GM18505 (cell line): ENCODE data around the gene COPZ2.
"Not testable (repeated sequence)": the region's sequence is repeated elsewhere in the genome, so short reads cannot be mapped to it uniquely, and the experiment has no call there.

Experiments
- ATAC-seq: cut with Tn5 transposase; IDR thresholded peaks from one replicate; pipeline ENCODE4 v1.9.1; 2021; ENCODE audit not compliant: unreplicated experiment
- POLR2A ChIP-seq: IDR thresholded peaks from 4 replicates; pipeline ENCODE4 v1.6.1; 2011; ENCODE audit warnings: borderline replicate concordance; ENCODE audit not compliant: insufficient read depth, insufficient read length; ENCODE audit errors: extremely low read depth

COPZ2 gene

DNA sequence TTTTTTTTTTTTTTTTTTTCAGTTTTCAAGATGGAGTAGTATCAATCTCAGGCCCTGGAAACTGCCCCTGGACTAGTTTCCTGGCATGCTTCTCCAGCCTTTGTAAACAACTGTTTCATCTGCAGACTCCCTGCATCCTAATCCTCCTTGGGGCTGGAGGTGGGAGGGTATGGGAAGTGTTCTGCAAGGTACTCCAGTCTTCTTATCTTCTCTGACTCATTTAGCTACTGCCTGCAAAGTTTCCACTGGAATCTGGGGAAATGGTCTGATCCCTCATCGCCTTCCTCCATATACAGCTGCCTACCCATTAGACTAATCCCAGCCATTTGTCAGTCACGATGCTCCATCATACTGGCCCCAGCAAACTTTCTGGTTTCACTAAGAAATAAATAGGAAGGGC, 21.5 kb downstream of the COPZ2 start:
- no peak for ATAC-seq
- no peak for TF ChIP-seq POLR2A

DNA sequence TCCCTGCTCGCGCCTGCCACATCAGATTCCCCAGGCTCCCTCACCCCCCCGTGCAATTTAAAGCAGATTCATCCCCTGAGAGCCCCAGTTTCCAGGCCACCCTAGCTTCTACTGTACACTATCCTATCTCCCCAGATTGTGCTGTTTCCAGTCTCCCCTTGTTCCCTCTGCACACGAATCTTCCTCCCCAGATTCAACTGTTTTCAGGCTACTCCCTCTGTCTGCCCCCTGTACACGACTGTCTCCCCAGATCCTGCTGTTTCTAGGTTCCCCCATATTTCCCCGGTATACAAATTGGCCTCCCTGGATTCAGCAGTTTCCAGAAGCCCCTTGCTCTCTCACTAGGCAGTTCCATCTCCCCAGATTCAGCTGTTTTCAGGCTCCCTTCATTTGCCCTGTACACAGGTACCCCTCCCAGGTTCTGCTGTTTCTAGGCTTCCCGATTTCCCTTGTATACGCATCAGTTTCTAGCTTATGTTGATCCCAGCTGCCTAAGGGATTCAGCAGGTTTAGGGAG, 22.9 kb downstream of the COPZ2 start:
- no peak for ATAC-seq
- TF ChIP-seq POLR2A = no peak

DNA sequence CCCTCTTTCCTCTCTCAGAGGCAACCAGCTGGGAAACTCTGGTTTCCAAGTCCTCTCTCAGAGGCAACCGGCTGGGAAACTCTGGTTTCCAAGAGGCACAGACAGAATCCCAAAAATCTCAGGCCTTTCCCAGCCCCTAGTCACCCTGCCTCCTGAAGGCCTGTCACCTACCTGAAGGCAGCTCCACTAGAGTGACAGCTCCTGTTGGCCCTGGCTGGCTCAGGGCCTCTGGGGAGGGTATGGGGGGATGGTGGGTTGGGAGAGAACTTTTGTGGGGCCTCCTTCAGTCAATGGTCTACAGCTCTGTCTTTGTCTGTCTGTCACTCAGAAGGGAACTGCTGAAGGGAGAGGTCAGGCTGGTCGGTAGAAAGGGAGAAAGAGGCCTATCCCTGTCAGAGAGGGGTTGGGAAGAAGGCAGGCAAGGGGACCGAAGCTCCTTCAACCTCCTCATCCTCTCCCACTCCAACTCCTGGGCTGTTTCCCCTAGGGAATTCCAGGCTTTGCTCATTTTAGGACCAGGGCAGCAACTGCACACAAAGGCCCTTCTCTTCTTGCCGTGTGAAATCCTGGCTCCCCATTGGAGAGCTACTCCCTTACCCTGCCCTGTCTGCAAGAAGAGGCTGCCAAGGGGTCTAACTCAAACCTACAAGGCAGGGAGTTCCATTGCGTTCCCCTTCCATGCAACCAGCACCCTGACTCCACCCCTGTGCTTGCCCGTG, 23.6 kb downstream of the COPZ2 start:
- no peak for ATAC-seq
- TF ChIP-seq POLR2A = no peak

DNA sequence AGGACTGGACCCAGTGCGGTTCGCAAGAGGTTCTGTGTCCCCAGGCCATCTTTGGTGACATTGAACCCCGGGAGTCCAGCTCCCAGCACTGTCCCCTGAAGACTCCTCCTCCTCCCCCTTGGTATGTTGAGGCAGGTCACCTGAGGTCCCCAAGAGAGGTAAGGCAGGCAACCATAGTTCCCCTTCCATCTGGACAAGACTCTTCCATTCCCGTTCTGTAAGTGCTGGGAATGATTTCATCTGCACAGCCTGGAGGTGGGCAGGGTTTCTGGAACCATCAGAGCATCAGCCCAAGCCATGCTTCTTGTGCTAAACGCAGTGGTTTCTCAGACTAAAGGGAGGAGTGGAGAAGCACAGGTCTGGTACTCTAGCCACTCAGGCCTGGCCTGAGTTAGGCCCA, 24.9 kb downstream of the COPZ2 start:
- ATAC-seq = no peak

DNA sequence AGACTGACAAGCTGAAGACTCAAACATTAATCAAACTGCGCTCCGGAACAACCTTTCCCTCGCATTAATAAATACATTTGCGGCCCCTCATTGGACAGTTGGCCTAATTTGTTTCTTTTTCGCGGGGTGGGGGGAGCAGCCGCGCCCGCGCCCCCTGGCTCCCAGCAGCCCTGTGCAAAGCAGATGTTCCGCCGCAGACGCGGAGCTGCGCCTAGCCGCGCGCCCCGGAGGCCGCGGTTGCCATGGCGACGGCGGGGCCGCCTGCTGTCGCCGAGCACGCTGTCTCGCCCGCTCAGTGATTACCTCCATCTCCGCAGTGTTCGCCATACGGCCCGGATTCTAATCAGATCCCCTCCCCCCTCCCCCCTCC, 25.5 kb downstream of the COPZ2 start:
- ATAC-seq = no peak
- TF ChIP-seq POLR2A = no peak

More for the DNA sequence above, 24.9 kb downstream of the COPZ2 start:
- TF ChIP-seq POLR2A = no peak

DNA sequence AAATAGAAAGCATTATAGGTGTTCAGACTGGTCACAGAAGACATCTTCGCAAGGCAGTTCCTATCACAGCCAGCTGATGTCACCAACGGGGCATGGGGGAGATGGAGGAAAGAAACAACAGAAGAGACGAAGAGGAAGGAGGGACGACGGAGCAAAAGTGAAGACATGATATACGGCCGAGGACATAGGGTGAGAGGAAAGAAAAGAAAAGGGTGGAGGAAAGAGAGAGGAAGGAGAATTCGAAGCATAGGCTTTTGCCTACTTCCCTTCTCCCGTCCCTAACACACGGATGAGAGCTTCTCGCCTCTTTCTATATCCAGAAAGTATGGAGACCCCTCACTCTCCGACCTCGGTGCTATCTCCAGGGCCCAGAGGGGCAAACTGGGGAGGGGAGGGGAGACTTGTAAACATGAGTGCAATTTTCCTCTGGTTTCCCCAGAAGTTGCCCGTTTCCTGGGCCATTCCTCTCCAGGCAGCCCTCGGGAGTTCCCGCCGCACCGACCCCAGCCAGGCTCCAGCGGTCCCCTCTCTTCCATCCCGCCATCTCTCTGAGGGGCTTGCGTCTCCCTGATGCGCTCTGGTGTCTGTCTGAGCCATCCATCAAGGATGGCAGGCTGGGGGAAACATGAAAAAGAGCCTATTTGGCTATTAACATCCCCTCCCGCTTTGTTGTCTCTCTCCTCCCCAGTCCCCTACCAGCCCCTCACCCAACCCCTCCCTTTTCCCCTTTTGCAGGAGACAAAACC, 26.0 kb downstream of the COPZ2 start:
- no peak for TF ChIP-seq POLR2A
- ATAC-seq = no peak

DNA sequence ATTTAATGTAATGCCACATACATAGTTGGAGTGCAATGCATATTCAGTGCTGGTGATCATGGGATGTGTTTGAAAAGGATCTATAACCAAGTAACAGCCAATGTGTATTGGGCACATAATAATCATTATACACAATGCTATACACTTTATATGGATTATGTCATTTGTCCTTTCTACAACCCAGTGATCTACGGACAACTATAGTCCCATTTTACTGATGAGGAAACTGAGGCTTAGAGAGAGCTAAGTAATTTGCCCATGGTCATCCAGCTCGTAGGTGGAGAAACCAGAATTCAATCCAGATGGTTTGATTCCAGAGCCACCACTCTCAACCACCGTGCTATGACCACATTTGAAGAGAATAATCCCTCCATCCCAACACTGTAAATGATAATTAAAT, 27.4 kb downstream of the COPZ2 start:
- TF ChIP-seq POLR2A = no peak
- no peak for ATAC-seq

DNA sequence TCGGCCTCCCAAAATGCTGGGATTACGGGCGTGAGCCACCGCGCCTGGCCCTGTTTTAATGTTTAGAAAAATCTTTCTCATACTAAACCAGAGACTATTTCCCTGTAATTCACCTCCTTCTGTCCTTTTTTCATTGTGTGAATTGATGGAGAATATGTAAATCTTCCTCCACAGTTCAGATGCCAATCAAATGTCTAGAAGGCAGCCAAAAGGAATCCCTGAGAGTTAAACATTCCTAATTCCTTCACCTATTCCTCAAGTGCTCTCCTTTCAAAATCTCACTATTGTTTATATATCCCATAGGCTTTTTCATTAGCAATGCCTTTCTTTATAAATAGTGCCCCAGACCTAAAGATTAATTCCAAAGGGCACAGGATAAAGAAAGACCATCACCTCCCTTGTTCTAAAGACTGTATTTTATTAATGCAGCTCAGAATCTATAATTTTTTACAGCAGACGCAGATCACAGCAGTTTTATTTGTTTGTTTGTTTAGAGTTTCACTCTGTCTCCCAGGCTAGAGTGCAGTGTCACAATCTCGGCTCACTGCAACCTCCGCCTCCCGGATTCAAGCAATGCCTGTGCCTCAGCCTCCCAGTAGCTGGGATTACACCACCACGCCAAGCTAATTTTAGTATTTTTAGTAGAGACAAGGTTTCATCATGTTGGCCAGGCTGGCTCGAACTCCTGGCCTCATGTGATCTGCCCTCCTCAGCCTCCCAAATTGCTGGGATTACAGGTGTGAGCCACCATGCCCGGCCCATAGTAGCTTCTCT, 30.5 kb downstream of the COPZ2 start:
- ATAC-seq = no peak
- no peak for TF ChIP-seq POLR2A

DNA sequence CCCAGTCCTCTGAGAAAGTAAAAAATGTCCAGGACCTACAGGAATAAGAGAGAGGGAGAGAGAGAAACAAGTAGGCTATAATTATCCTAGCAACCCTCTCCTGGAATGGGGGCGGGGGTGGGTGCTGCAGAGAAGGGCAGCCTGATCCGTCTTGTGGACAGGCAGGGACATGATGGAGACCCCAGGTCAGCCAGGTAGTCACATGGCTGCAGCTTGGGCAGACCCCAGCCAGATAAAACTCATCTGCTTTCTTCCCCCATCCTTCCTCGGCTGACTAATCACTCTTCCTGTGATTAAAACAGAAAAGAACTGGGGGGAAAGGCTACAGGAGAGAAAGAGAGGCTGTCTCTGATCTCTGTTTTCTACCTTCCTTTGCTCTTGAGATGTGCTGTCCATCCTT, 32.6 kb downstream of the COPZ2 start:
- no peak for TF ChIP-seq POLR2A
- no peak for ATAC-seq

DNA sequence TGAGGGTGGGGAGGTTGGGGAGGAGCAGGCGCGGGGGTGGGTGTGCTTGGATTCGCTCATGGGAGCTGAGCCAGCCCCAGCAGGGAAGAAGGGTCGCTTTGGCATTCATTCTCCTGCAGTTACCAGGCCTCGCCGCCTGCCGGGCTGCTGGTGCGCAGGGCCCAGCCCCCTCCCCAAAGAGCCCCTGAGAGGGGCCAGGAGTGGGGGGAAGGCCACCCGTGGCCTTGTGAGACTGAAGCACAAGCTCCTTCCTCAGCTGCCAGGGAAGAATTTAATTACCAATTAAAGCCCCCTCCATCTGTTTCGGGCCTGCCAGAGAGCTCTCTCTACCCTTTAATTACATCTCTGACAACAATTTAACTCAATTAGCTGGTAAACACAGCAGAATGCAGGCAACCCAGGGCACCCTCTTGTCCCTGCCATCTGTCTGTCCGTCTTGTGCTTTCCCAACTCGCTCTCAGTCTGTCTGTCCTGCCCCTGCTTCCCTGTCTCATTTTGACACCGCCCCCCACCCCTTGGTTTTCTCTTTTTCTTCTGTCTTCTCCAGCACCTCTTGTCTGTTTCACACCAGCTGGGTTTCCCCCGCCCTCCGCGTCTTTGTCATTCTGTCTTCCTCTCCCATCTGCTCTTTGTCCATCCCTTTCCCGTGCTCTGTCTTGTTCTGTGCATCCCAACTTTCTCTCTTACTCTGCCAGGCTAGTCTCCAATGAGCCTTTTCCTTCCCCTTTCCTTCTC, 34.0 kb downstream of the COPZ2 start:
- no peak for ATAC-seq
- TF ChIP-seq POLR2A = no peak

DNA sequence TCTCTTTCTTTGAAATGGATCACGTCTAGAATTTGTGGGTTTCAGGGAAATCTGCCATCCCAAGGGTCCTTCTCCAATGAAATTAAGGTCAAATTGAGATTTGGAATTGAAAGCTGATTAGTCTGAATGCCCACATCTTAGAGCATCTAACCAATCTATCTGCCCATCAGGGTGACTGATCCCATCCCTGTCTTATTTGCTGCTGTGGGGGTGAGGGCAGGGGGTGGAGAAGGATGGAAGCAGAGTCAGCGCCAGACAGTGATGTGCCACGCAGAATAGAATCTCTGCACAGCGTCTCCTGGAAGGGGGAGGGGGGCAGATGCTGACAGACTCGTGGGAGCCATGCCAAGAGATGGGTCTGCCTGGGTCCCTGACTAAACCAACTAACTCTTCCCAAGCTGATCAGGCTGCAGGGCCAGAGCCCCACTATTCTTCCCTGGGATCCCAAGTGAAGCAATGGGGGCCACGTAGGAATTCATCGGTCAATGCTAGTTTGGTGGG, 34.6 kb downstream of the COPZ2 start:
- ATAC-seq = no peak
- TF ChIP-seq POLR2A = no peak

DNA sequence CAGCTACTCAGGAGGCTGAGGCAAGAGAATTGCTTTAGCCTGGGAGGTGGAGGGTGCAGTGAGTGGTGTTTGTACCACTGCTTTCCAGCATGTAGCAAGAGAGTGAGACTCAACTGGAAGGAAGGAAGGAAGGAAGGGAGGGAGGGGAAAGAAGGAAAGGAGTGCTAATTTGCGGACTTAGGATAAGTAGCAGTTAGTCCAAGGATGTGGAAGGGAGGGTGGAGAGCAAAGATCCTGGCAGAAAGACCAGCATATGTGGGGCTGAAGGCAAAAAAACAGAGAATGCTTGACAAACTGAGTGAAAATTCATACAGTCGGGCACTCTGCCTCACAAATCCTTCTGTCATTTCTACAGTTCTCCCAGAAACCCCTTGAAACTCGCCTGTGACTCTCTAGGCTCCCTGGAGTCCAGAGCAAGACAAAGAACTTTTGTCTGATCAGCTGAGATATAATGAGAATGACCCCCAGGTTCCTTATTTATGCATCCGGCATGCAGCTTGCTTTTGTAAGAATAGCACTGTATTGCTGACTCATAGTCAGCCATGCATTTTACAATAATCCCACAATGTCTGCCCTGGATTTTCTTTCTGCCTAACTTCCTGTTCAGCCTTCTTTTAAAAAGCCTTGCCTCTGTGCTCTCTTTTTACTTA, 35.2 kb downstream of the COPZ2 start:
- TF ChIP-seq POLR2A = no peak

DNA sequence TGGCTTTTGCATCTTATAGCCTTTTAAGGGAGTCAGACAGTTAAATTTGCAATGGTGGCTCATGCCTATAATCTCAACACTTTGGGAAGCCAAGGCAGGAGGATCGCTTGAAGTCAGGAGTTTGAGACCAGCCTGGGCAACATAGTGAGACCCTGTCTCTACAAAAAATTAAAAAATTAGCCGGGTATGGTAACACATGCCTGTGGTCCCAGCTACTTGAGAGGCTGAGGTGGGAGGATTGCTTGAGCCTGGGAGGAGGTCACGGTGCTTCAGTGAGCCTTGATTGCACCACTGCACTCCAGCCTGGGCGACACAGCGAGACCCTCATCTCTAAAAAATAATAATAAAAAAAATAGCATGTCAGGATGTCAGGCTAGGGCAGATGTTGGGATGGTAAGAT, 35.9 kb downstream of the COPZ2 start:
- not testable (repeated sequence) for ATAC-seq

More for the DNA sequence above, 35.2 kb downstream of the COPZ2 start:
- ATAC-seq = no peak

DNA sequence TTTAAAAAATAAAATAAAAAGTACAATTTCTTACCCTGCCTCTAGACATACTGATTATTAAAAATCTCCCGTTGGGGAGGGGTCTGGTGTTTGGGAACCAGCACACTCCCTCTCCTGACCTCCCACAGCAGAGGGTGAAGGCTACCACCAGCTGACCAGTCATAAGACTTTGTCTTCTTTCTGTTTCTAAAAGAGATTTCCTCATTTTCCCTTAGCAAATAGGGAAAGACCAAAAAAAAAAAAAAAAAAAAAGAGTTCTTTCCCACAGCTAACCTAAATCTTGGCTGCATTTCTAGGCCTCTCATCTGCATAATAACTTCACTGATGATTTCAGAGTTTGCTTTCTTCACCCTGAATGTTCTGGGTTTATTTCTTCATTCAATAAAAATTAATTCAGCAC, 36.4 kb downstream of the COPZ2 start:
- TF ChIP-seq POLR2A = no peak
- no peak for ATAC-seq
